Measurements from ENCODE around the gene ULK2.

Gene ULK2

GRCh38 chr17:19746517-19746916, 121.2 kb downstream of the ULK2 start:
- no peak overlapping the region for H3K4me3 ChIP-seq
- H3K27ac ChIP-seq: no peak overlapping the region
- TF ChIP-seq CTCF (IDR thresholded peaks at IDR 0.05): no peak
- DNase-seq (ENCODE audit: low spot score): no peak

GRCh38 chr17:19744922-19745757, 122.6 kb downstream of the ULK2 start:
- H3K4me3 ChIP-seq: peak overlapping the region; percentile 74
- TF ChIP-seq CTCF (IDR thresholded peaks at IDR 0.05): peak; percentile 96
- H3K27ac ChIP-seq: peak overlapping the region in 1 of 2 donors; percentile 48
- DNase-seq (ENCODE audit: low spot score): peak; percentile 92

- DNase-seq (ENCODE audit: low spot score): no peak
- H3K27ac ChIP-seq: peak overlapping the region in 1 of 2 donors; percentile 48
- H3K4me3 ChIP-seq: peak overlapping the region; percentile 74
- no peak for TF ChIP-seq CTCF (IDR thresholded peaks at IDR 0.05)
These were observed 123.2 kb downstream of the ULK2 start for GRCh38 chr17:19744492-19744891.

DNA sequence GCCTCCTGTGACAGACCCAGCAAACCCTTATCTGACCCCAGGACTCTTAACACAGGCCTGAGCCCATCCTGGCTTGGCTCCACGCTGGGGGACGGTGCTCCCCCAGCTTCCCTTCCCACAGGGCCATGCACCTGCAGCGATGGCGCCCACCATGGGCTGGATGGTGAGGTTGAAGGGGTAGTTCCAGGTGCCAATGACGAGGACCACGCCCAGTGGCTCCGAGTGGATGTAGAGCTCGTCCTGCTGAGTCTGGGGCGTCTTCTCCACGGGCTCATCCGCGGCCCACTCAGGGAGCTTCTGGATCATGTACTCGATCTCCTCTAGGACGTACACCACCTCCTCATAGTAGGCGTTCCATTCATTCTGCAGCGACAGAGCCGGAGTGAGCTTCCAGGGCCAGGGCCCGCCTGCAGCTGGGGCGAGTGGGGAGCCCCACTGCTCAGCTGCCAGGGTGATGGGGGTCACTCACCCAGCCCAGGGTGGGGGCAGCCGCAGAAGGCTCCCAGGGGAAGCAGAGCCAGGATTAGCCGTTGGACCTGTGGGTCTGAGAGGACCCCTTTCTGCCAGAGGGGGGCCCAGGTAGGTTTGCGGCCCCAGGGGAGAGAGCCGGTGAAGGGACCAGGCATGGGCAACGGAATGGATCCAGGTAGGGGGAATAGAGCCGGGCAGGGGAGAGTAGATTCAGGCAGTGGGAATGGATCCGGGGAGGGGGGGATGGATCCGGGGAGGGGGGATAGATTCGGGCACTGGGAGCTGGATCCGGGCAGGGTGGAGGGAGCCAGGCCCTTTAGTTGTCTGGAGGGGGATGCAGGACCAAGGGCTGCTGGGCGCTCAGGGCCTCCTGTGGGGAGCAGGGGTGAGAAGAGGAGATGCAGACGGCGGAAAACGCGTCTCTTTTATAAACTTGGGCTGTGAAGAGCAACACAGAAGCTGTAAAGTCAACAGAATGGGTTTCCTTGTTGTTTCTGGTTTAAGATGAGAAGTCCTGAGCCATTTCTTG, 124.3 kb downstream of the ULK2 start:
- no peak for TF ChIP-seq CTCF (IDR thresholded peaks at IDR 0.05)
- H3K27ac ChIP-seq: no peak overlapping the region
- no peak for DNase-seq (ENCODE audit: low spot score)
- H3K4me3 ChIP-seq: no peak overlapping the region

DNA sequence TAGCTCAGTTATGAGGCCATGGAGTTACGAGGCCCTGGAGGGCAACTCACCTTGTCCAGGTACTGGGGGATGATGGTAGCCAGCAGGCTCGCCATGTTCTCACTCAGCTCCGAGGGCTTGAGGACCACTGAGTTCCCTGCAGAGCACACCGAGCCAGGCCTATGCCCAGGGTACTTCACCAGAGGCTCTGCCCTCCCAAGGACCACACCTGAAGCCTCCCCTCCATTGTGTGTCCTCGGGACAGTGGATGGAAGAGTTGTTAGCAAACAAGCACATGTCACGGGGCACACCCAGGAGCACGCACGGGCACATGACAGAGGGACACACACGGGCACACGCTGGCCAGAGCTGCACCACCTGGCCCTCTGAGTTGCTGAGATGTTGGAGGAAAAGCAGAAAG, 125.2 kb downstream of the ULK2 start:
- H3K27ac ChIP-seq: no peak overlapping the region
- no peak for DNase-seq (ENCODE audit: low spot score)
- H3K4me3 ChIP-seq: no peak overlapping the region
- no peak for TF ChIP-seq CTCF (IDR thresholded peaks at IDR 0.05)

DNA sequence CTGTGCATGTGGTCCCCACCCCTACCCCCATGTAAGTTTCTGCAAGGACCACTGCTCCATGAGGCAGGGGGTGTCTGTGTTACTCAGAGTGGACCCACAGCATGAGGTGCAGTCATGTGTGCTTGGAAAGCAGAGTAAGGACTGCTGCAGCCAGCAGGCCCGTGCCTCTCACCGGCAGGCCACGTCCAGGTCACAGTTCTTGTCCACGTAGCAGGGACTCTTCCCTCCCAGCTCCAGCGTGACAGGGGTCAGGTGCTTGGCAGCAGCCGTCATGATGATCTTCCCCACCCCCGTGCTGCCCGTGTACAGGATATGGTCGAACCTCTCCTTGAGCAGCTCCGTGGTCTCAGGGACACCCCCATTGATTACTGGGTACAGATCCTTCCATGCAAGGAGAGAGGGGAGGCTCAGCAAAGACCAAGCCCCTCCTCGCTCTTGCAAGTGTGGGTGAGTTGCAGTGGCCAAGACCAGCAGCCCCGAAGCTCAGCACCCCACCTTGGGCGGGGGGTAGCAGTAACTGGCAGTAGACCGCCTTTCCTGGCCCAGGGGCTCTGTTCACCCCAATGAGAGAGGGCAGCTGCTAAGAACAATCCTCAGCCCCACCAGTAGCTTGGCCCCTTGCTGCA, 125.8 kb downstream of the ULK2 start:
- no peak for TF ChIP-seq CTCF (IDR thresholded peaks at IDR 0.05)
- no peak for DNase-seq (ENCODE audit: low spot score)
- H3K4me3 ChIP-seq: no peak overlapping the region
- no peak overlapping the region for H3K27ac ChIP-seq

All from coronary artery (tissue), 2 donors.